Left colon (tissue), 2 donors: ENCODE measurements around the gene RIMBP3C. TPM values are rescaled to one million over a fixed set of nuclear protein-coding genes. Genes with fewer than 3 reads are reported as not detected.
"Not testable (repeated sequence)": the region's sequence is repeated elsewhere in the genome, so short reads cannot be mapped to it uniquely, and the experiment has no call there.

Experiments used
- ATAC-seq: fragments of 200-7000 bp; cut with Tn5 transposase; one replicate; pipeline ENCODE4 v1.9.1; 2020; ENCODE audit warnings: mild to moderate bottlenecking, moderate library complexity
- DNase-seq, 2 donors: peaks; one replicate each; pipeline ENCODE4 v3.0.0-alpha.2; 2020
- intact Hi-C, 2 donors: fragments of 100-400 bp; cut with DNase I in 1 of 2; cut with micrococcal nuclease in 1 of 2; formaldehyde crosslinking; loops; one replicate each; pipeline versions ENCODE4 v1.11.2 to v1.14.0; 2022; cut with DNase I, micrococcal nuclease
- total RNA-seq, 2 donors: library from RNA; stranded (reverse); fragmentation: NEBNext Ultra II Directional; extraction: Animal tissue kit (Norgen Biotek cat#: 25700); gene quantifications; one replicate each; pipeline ENCODE4 v1.2.1, GENCODE V29; 2021
- donor health status: DM: no; HTN: no; CAD: no.
- donor health status: DM: yes; HTN: yes; CAD: no.

RIMBP3C gene
- total RNA-seq, 2 donors from 2014 or later: 0.28 TPM; not detected in 1

DNA sequence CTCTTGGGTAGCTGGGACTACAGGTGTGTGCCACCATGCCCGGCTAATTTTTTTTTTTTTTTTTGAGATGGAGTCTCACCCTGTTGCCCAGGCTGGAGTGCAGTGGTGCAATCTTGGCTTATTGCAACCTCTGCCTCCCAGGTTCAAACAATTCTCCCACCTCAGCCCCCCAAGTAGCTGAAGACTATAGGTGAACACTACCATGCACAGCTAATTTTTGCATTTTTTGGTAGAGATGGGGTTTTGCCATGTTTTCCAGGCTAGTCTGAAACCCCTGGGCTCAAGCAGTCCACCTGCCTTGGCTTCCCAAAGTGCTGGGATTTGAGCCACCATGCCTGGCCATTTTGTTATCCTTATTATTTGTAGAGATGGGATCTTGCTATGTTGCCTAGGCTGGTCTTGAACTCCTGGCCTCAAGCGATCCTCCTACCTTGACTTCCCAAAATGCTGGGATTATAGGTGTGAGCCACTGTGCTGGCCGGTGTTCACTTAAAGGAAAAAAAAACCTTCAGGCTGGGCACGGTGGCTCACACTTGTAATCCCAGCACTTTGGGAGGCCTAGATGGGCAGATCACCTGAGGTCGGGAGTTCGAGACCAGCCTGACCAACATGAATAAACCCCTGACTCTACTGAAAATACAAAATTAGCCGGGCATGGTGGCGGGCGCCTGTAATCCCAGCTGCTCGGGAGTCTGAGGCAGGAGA lies 29.9 kb upstream of the RIMBP3C start:
- DNase-seq, intact Hi-C loops, ATAC-seq: not testable (repeated sequence)

GRCh38 chr22:21580623-21581007 lies 29.4 kb upstream of the RIMBP3C start:
- ATAC-seq, DNase-seq, intact Hi-C loops: not testable (repeated sequence)

DNA sequence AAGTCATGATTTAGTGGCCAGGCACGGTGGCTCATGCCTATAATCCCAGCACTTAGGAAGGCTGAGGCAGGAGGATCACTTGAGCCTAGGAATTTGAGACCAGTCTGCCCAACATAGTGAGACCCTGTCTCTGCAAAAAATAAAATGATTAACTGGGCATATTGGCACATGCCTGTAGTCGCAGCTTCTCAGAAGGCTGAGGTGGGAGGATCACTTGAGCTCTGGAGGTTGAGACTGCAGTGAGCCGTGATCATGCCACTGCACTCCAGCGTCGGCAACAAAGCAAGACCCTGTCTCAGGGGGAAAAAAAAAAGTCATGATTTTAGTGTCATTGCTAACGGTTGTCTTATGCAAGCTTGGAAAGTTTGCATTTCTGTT lies 28.2 kb upstream of the RIMBP3C start:
- intact Hi-C loops: loop anchor here in 1 of 2 donors (10.0 kb wide), 1 partner anchor 45 kb away; no protein-coding TSS in a partner anchor
- DNase-seq (no peak), ATAC-seq (no peak)

DNA sequence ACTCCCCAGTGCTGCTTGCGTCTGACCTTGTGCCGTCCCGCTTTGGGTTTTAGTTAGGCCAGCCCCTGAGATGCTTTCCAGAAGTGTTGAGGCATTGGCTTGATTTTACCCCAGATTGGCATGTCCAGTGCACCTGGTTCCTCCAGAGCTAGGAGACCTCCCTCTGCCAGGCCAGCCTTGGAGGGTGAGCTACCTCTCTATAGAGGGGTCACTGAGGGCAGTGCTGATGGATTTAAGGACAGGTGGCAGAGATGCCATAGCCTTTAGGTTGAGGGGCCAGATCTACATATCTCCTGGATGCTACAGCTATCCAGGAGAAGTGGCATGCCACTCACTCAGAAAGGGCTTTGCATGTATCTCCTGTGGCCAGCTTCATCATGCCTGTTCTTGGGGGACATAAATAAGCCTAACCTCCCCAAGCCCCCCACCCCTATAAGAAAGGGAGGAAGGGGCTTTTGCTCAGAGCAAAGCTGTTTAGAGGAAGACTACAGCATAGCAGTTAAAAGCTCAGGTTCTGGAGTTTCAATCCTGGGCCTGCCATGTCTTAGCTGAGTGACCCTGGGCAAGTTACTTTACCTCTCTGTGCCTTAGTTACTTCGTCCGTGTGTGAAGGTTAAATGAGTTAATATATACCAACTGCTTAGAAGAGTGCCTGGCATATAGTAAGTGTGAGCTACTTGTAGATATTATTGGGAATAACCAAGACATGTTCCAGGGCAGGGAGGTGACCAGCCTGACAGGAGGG lies 22.7 kb upstream of the RIMBP3C start:
- DNase-seq: no peak
- intact Hi-C loops: loop anchor here in 1 of 2 donors (10.0 kb wide), 1 partner anchor 51 kb away; no protein-coding TSS in a partner anchor
- ATAC-seq: no peak

DNA sequence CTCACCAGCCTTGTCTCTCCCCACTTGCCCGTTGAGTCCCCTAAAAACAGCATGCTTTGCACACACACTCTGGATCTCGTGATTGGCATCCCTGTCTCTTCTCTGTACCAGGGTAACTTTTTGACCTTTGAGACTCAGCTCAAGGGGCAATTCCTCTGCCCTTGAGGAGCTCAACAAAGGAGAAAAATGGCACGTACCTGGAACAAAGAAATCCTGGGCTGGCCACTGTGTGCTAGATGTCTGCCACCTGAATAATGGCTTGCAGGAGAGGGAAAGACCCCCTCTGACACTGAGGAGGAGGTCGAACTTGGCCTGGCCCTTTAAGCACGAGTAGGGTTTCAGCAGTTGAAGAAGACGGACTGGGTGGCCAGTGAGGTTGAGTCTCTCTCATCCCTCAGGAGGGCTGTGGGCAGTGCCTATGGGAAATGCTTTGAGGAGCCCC lies 22.1 kb upstream of the RIMBP3C start:
- ATAC-seq (no peak), DNase-seq (no peak)
- intact Hi-C loops: loop anchor here in 1 of 2 donors (10.0 kb wide), 1 partner anchor 51 kb away; no protein-coding TSS in a partner anchor

DNA sequence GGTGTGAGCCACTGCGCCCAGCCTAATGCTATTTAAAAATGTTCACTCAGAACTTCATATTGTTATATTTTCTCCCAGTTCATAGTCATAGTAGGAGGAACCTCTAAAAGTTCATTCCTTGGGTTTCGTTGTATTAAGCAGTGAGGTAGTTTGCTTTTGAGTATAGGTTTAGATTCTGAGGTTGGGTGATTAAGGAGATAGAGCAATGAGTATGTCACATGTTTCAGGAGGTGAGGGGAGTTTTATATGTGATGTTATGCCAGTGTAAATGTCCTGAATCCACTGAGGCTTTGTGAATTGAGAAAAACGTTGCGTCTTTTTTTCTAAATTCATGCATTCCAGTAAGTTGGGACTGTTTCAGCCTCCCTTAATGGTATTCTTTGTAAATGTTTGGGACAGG lies 20.4 kb upstream of the RIMBP3C start:
- ATAC-seq (no peak), DNase-seq (no peak)
- intact Hi-C loops: loop anchor here in 1 of 2 donors (10.0 kb wide), 1 partner anchor 53 kb away; no protein-coding TSS in a partner anchor

GRCh38 chr22:21570398-21570797 lies 19.1 kb upstream of the RIMBP3C start:
- intact Hi-C loops: loop anchor here in 1 of 2 donors (10.0 kb wide), 1 partner anchor 54 kb away; no protein-coding TSS in a partner anchor
- ATAC-seq: no peak
- DNase-seq: no peak

DNA sequence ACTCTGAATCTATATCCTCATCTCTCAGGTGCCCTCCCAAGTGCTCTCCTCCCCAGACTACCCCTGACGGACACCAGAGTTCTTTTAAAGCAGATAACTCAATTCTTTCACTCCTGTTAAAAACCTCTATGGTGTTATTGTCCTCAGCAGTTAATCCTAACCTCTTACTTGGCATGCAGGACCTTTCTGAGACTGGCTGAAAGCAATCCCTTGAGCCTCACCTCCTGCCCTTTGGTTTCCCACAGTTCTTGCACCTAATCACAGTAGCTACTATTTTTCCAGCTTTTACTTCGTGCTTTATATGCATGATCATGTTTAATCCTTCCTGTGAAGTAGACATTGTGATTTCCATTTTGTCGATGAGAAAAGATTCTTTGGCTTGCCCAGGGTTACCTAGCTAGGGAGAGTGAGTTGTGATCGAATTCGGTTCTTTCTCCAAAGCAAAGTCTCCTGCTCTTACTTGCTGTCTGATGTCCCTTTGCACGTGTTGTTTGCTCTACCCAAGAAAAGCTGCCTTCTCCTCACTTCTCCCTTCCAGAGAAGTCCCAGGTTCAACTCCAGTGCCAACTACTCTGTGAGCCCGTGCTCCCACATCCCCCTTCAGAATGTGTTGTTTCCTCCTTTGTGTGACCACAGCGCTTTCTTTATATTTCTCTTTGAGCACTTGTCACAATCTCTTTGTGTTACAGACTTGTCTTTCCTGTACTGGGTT lies 18.4 kb upstream of the RIMBP3C start:
- no peak for ATAC-seq
- intact Hi-C loops: loop anchor here in 1 of 2 donors (10.0 kb wide), 1 partner anchor 55 kb away; no protein-coding TSS in a partner anchor
- no peak for DNase-seq

- ATAC-seq, DNase-seq, intact Hi-C loops: not testable (repeated sequence)
These were observed 17.8 kb upstream of the RIMBP3C start for GRCh38 chr22:21569076-21569427.

- DNase-seq: peak; percentile 17 to 33
- ATAC-seq: peak; percentile 54
- intact Hi-C loops: no loop called here
These were observed 17.2 kb upstream of the RIMBP3C start for GRCh38 chr22:21568347-21569075.

DNA sequence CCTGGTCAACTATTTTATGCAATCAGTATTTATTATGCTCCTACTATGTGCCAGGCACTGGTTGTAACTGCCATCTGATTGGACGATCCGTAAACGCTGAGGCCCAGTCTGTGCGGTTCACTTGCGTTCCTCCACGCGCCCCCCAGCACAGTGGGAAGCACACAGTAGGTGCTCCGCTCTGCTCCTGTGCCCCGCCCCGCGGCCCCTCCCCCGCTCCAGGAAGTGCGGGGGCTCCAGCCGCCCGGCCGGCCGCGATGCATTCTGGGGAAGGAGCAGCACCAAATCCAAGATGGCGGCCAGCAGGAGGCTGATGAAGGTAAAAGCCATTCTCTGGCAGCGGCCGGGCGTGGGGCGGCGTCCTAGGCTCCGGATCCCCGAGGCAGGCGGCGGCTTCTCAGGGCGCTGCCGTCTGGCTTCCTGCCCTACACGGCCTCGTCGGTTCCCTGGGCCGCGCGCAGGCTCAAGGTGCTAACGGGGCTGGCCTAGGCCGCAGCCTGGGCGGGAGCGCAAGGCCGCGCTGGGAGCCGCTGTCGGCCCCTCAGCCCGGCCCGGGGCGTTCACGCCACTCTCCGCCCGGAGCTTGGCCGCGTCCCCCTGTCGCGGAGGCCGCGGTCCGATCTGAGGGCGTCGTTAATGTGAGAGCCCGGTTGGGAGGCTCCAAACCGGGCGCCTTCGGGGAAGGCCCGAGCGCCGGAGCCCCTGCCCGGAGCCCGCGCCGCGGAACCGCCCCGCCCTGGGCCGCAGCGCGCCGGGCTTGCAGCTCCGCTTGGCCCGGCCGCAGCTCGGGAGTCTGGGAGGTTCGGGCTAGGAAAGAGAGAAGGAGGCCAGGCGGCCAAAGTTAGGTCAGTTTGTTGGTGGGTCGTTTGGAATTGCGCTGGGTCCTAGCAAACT lies 16.4 kb upstream of the RIMBP3C start, which contains the start of gene UBE2L3:
Gene UBE2L3 (plus strand): TSS at position 259 of the 891 bp plus-strand sequence. CDS start 31 bp downstream, at position 290.
- peak; percentile 85 to 90 for DNase-seq
- peak; percentile 86 for ATAC-seq
- intact Hi-C loops: no loop called here

GRCh38 chr22:21564411-21564810 lies 13.2 kb upstream of the RIMBP3C start:
- no peak for DNase-seq
- intact Hi-C loops: no loop called here
- no peak for ATAC-seq

- intact Hi-C loops: no loop called here
- ATAC-seq: no peak
- DNase-seq: no peak
These were observed 12.7 kb upstream of the RIMBP3C start for GRCh38 chr22:21563912-21564311.

DNA sequence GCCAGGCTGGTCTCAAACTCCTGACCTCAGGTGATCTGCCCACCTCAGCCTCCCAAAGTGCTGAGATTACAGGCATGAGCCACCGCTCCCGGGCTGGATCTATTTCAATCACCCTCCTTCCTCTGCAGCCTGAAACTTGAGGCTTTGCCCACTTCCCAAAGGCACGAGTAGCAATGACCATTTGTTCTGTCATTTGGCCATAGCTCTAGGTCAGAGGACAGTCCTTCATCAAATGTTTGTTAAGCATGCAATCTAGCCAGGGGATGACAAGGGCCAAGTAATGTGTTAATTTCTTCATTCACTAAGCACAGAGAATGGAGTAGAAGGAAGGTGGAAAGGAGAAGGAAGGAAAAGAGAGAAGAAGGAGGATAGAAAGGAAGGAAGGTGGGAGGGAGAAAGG lies 9.4 kb upstream of the RIMBP3C start:
- ATAC-seq, intact Hi-C loops, DNase-seq: not testable (repeated sequence)

- DNase-seq, ATAC-seq, intact Hi-C loops: not testable (repeated sequence)
These were observed 8.3 kb upstream of the RIMBP3C start for GRCh38 chr22:21559345-21560125.

- intact Hi-C loops, DNase-seq: not testable (repeated sequence)
- ATAC-seq: peak; percentile 74
These were observed 598 bp downstream of the RIMBP3C start for GRCh38 chr22:21550678-21551047.
